IPS DF 6.9 (cell line): ENCODE measurements around the gene SIGLEC14.
A peak's percentile ranks its signal among the peaks of the same experiment; 100 is the strongest.
"Not testable (repeated sequence)": the region's sequence is repeated elsewhere in the genome, so short reads cannot be mapped to it uniquely, and the experiment has no call there.

ENCODE experiments used
- DNase-seq: peaks from one replicate; pipeline ENCODE4 v3.0.0-alpha.2; 2013; ENCODE audit warnings: low read depth, low spot score
- H3K27ac ChIP-seq: one replicate; pipeline ENCODE4 v1.5.1; 2013; ENCODE audit warnings: low read length, control low read depth
- H3K27me3 ChIP-seq: 2 replicates; pipeline ENCODE4 v1.6.1; 2013; ENCODE audit warnings: mild to moderate bottlenecking, low read length; ENCODE audit not compliant: control insufficient read depth, insufficient read depth
- H3K36me3 ChIP-seq: 2 replicates; pipeline ENCODE4 v1.6.1; 2013; ENCODE audit warnings: low read length; ENCODE audit not compliant: control insufficient read depth, insufficient read depth
- H3K4me1 ChIP-seq: 2 replicates; pipeline ENCODE4 v1.6.1; 2013; ENCODE audit warnings: low read length; ENCODE audit not compliant: control insufficient read depth, insufficient read depth
- H3K4me3 ChIP-seq: 2 replicates; pipeline ENCODE4 v1.5.1; 2013; ENCODE audit warnings: mild to moderate bottlenecking, low read length
- H3K9me3 ChIP-seq: 2 replicates; pipeline ENCODE4 v1.6.1; 2013; ENCODE audit warnings: low read length, inconsistent platforms; ENCODE audit not compliant: control insufficient read depth, insufficient read depth
- WGBS: extraction: QIAGEN DNeasy Blood & Tissue Kit; methylation state at CpG from one replicate; pipeline ENCODE4 v1.1.7; 2013; ENCODE audit warnings: mixed read lengths, missing lambda C conversion rate; ENCODE audit not compliant: insufficient read length, insufficient coverage; 5-methylcytosine and 5-hydroxymethylcytosine counted together

Gene SIGLEC14

DNA sequence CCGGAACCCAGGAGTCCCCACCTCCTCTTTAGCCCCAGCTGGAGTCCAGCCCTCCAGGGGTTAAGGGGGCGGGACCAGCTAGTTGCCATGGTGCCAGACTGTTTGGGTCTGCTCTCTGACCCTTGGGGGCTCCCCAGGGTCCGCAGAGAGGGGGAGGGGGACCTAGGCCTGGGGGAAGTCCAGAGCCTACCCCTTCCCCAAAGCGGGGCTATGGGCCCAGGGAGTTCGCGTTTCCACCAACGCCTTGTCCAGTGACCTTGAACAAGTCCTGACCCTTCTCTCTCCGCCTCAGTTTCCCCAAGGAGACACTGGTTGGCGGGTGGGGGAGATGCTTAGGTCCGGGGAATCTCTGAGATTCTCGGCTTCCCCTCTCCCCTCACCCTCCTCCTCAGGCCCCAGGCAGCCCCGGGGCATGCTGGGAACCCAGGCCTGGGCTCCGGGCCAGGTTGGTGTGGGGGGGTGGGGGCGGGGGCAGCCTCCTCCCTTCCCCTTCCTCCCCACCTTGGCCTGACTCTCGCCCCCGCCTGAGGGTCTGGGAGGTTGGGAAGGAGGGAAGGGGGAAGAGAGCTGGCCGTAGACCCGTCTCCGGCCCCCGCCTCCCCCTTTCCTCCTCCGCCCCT is 43.9 kb upstream of the SIGLEC14 start:
- no peak overlapping the region for H3K27ac ChIP-seq
- H3K4me1 ChIP-seq: peaks cover 4% of the 10 kb centered on the region
- H3K9me3 ChIP-seq: no peaks in the 10 kb centered on the region
- peak overlapping the region; percentile 77; the same call in 1 of the 2 replicates for H3K4me3 ChIP-seq
- no CpG with 5 or more reads among the region's 21 CpGs for WGBS
- no peaks in the 10 kb centered on the region for H3K27me3 ChIP-seq
- H3K36me3 ChIP-seq: no peaks in the 10 kb centered on the region
- peak; percentile 33 for DNase-seq

DNA sequence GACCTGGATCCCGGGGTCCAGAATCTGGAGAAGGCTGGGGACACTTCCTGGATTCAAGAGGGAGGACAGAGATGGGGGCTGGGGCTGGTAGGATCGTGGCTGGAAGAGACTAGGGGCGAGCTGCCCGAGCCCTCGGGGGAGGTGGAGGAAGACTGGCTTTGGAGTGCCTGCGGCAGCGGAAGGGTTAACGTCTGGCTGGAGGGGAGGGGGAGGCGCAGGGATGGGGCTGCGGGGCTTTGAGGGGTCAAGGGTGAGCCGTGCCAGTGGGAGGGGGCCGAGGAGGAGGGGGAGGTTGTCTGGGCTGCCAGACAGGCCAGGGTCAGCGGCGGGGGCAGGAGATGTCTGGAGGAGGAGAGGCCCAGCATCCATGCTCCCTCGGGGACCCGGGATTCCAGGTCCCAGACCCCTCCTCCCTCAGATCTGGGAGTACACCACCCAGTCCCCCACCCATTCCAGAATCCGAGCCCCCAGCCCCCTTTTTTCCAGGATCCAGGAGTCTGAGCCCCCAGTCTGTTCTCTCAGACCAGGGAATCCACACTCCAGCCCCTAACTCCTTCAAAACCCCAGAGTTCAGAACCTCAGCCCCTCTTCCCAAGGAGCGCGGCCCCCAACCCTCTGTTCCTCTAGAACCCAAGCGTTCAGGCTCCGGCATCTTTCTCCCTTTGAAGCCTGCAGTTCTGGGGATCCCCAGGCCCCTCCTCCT is 43.3 kb upstream of the SIGLEC14 start:
- peak; percentile 67 for DNase-seq
- Histone ChIP-seq H3K4me1 (peaks cover 4% of the 10 kb centered on the region), H3K27ac (no peak overlapping the region), H3K9me3 (no peaks in the 10 kb centered on the region), H3K27me3 (no peaks in the 10 kb centered on the region), H3K36me3 (no peaks in the 10 kb centered on the region), H3K4me3 (peak overlapping the region; percentile 77)
- WGBS: no CpG with 5 or more reads among the region's 21 CpGs

DNA sequence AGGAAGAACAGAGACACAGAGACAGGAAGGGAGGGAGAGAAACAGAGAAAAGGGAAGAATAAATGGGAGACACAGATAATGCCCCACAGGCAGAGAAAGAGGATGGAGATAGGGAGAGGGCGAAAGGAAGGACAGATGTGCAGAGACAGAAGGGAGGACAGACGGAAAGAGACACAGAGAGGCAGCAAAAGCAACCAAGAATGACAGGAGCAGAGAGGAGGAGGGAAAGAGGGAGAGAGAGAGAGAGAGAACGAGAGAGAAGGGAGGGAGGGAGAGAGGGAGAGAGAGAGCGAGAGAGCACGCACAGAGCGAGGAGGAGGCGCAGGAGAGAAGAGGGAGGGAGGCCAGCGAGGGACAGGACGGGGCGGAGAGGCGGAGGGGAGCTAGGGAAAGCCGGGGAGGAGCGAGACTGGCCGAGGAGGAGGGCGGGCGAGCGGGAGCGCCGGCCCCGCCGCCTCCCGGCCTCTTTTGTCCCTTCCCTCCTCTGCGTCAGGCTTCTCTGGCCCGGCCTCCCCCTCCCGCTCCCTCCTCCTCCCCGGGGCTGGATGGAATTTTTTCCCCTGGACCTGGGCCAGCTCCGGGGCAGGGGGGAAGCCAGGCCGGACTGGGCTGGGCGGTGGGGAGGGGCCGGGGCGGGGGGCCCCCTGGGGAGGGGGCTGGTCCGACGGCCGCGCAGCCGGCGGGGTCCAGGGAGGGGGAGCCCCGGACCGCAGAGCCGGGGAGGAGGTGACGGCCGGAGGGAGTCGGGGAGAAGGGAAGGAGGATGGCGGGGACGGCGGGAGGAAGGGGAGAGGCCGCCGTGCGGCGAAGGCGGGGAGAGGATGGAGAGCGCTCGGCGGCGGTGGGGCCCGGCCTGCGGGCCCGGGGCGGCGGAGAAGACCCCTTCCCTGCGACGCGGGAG is 42.3 kb upstream of the SIGLEC14 start:
- H3K36me3 ChIP-seq: no peaks in the 10 kb centered on the region
- peak; percentile 57 for DNase-seq
- peaks cover 4% of the 10 kb centered on the region for H3K4me1 ChIP-seq
- WGBS: no CpG with 5 or more reads among the region's 63 CpGs
- H3K9me3 ChIP-seq: no peaks in the 10 kb centered on the region
- H3K27ac ChIP-seq: no peak overlapping the region
- peak overlapping the region; percentile 77; the same call in 1 of the 2 replicates for H3K4me3 ChIP-seq
- no peaks in the 10 kb centered on the region for H3K27me3 ChIP-seq

DNA sequence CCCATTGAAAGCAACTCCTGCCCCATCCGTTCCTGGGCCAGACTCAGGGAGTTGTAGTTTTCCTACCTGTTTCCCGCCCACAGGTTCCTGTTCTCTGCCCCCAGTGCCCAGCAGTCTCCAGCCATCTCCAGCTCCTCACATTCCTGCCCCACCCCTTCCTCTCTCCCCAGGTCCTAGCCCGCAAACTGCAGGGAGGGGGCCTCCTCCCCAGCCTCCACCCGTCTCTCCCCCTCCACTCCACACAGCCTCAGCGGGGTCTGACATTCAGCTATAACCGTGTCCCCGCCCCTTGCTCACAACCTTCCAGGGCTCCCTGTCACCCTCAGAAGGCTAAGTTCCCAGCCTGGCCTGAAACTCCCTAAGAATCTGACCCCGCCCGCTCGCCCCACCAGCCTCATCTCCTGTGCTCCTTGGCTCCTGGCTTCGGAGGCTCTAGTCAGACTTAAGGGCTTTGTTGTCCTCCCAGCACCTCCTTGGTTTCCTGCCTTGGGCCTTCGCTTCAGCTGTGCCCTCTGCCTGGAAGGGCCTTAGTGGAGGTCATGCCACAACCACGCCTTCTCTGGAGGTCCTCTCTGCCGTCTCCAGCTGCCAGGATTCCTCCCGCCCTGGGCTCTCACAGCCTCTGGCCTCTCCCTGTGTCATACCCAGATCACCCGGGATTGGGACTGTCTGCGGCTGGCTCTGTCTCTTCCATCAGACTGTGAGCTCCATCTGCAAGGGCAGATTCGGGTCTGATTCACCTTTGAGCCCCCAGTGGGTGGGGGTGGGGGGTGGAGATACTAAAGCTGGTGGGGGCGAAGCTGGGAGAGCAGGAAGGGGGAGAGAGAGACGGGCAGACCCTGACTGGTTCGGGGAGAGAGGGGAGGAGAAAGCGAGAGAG is 41.4 kb upstream of the SIGLEC14 start:
- DNase-seq: peak; percentile 25
- Histone ChIP-seq H3K4me3 (peak overlapping the region; percentile 77; the same call in 1 of the 2 replicates), H3K27ac (no peak overlapping the region), H3K36me3 (no peaks in the 10 kb centered on the region), H3K4me1 (peaks cover 4% of the 10 kb centered on the region), H3K9me3 (no peaks in the 10 kb centered on the region), H3K27me3 (no peaks in the 10 kb centered on the region)
- no CpG with 5 or more reads among the region's 22 CpGs for WGBS

DNA sequence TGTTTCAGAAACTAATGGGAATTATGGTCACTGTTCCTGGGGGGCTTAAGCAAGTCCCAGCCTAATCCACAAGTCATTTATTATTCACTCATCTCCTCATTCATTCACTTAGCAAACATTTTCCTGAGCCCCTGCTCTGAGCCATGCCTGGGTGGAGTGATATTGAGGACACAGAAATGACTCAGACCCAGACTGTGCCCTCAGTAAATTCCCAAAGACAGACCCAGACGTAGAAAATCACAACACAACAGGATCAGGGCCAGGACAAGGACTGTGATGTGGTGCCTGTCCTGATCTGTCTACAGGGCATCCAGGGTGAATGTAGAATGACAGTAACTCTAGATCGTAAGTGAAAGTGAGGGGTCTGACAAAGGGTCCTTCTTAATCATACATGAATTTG is 39.5 kb upstream of the SIGLEC14 start:
- no peak overlapping the region for H3K27ac ChIP-seq
- no peaks in the 10 kb centered on the region for H3K27me3 ChIP-seq
- H3K4me1 ChIP-seq: peaks cover 2% of the 10 kb centered on the region; the same call in 1 of the 2 replicates
- H3K9me3 ChIP-seq: no peaks in the 10 kb centered on the region
- H3K36me3 ChIP-seq: no peaks in the 10 kb centered on the region
- WGBS: no CpG with 5 or more reads among the region's 2 CpGs
- H3K4me3 ChIP-seq: no peak overlapping the region
- DNase-seq: no peak

DNA sequence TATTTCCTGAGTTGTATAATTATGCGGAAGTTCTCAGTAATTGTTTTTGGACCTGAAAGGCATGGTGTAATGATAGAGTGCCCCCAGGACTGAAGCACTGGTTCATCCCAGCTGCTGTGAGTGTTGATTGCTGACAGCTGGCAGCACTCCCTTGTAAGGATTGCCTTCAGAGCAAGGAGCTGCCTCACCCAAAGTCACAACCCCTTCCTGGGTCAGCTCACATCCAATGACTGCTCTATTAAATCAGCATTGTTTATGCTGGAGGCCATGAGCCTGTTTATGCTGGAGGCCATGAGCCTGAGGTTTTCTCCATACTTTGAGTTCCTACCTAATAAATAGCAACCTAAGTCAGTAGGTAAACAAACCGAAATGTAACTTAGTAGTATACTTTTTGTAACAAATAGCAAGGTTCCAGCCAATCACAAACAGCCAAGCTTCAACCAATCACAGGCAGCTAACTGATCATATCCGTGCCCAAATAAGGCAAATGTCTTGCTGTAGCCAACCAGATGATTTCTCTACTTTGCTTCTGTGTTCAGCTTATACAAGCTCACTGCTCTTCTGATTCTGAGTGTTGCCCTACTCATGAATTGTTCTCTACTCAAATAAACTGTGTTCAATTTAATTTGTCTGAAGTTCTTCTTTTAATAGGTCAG is 34.8 kb upstream of the SIGLEC14 start:
- no peaks in the 10 kb centered on the region for H3K36me3 ChIP-seq
- H3K27me3 ChIP-seq: no peaks in the 10 kb centered on the region
- WGBS: no CpG with 5 or more reads among the region's 3 CpGs
- no peak overlapping the region for H3K27ac ChIP-seq
- H3K4me1 ChIP-seq: no peaks in the 10 kb centered on the region
- no peak overlapping the region for H3K4me3 ChIP-seq
- H3K9me3 ChIP-seq: no peaks in the 10 kb centered on the region; the same call in 1 of the 2 replicates
- DNase-seq: no peak

DNA sequence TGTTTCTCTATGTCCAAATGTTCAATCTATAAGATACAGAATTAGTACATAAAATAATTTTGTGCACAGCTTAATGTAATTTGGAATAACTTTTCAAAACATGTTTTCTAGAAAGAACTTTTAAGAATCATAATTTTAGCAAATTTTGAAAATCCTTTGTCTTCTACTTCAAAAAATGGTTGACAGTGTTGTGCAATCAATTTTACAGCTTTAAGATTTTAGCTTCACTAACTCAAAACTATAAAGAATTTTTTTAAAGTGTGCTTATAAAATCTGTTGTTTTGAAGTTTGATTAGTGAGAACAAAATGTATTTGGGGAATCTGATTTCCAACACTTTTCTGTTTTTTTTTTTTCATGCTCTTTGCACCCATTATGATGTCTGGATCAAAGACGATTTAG is 33.8 kb upstream of the SIGLEC14 start:
- no CpG with 5 or more reads among the region's 1 CpG for WGBS
- no peaks in the 10 kb centered on the region for H3K27me3 ChIP-seq
- H3K36me3 ChIP-seq: no peaks in the 10 kb centered on the region
- H3K27ac ChIP-seq: no peak overlapping the region
- H3K4me3 ChIP-seq: no peak overlapping the region
- no peak for DNase-seq
- H3K4me1 ChIP-seq: no peaks in the 10 kb centered on the region
- H3K9me3 ChIP-seq: no peaks in the 10 kb centered on the region; the same call in 1 of the 2 replicates

DNA sequence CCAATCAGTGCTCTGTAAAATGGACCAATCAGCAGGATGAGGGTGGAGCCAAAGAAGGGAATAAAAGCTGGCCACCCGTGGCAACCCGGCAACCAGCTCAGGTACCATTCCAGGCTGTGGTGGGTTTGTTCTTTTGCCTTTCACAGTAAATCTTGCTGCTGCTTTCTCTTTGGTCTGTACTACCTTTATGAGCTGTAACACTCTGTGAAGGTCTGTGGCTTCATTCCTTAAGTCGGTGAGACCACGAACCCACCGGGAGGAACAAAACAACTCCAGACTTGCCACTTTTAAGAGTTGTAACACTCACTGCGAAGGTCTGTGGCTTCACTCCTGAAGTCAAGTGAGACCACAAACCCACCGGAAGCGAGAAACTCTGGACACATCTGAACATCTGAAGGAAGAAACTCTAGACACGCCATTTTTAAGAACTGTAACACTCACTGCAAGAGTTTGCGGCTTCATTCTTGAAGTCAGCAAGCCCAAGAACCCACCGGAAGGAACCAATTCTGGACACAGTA is 30.0 kb upstream of the SIGLEC14 start:
- WGBS: no CpG with 5 or more reads among the region's 11 CpGs
- no peak for DNase-seq
- Histone ChIP-seq H3K9me3 (no peaks in the 10 kb centered on the region; the same call in 1 of the 2 replicates), H3K4me3 (no peak overlapping the region), H3K27ac (no peak overlapping the region), H3K4me1 (no peaks in the 10 kb centered on the region), H3K36me3 (no peaks in the 10 kb centered on the region), H3K27me3 (no peaks in the 10 kb centered on the region)

DNA sequence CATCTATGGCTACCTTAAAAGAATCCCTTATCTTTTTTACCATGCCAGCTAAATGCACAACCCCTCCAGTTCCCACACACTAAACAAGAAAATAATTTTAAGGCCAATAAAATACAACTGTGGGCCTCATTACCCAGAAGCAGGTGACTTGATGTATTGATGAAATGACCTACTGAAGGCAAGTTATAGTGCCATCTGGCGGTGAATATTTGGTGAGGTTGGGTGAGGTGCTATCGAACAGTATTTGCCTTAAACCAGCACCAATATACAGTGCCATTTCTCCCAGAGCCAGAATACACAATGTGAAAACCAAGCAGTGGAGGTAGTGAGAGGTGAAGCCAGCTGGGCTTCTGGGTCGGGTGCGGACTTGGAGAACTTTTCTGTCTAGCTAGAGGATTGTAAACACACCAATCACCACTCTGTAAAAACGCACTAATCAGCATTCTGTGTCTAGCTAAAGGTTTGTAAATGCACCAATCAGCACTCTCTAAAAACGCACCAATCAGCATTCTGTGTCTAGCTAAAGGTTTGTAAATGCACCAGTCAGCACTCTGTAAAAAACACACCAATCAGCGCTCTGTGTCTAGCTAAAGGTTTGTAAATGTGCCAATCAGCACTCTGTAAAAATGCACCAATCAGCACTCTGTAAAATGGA is 29.4 kb upstream of the SIGLEC14 start:
- no CpG with 5 or more reads among the region's 7 CpGs for WGBS
- H3K36me3 ChIP-seq, H3K9me3 ChIP-seq, H3K4me1 ChIP-seq, H3K27ac ChIP-seq, H3K4me3 ChIP-seq, H3K27me3 ChIP-seq: not testable (repeated sequence)
- peak; percentile 37 for DNase-seq
